GM21529 (cell line): Measurements from ENCODE around the gene EEF2K.

Experiments
- ATAC-seq: cut with Tn5 transposase; IDR thresholded peaks from one replicate; pipeline ENCODE4 v1.9.1; 2021; ENCODE audit not compliant: unreplicated experiment

The EEF2K gene

GRCh38 chr16:22314661-22315626, 108.9 kb downstream of the EEF2K start:
- no peak for ATAC-seq

- no peak for ATAC-seq
Measured at GRCh38 chr16:22315979-22316378, 109.9 kb downstream of the EEF2K start.

GRCh38 chr16:22316411-22316811, 110.3 kb downstream of the EEF2K start:
- ATAC-seq = no peak

GRCh38 chr16:22317001-22317530, 111.0 kb downstream of the EEF2K start:
- no peak for ATAC-seq

GRCh38 chr16:22317625-22318024, 111.5 kb downstream of the EEF2K start:
- ATAC-seq = no peak

GRCh38 chr16:22318690-22319358, 112.7 kb downstream of the EEF2K start:
- ATAC-seq = no peak

- ATAC-seq = no peak
Measured at GRCh38 chr16:22320572-22321339, 114.7 kb downstream of the EEF2K start.

GRCh38 chr16:22321340-22322001, 115.4 kb downstream of the EEF2K start:
- no peak for ATAC-seq

- no peak for ATAC-seq
Measured at GRCh38 chr16:22322021-22322471, 116.0 kb downstream of the EEF2K start.

GRCh38 chr16:22322741-22323140, 116.7 kb downstream of the EEF2K start:
- ATAC-seq = no peak

GRCh38 chr16:22323173-22323958, 117.3 kb downstream of the EEF2K start:
- ATAC-seq = no peak

GRCh38 chr16:22323959-22324786, 118.1 kb downstream of the EEF2K start:
- no peak for ATAC-seq

- no peak for ATAC-seq
Measured at GRCh38 chr16:22324787-22325597, 118.9 kb downstream of the EEF2K start.

- ATAC-seq = no peak
Measured at GRCh38 chr16:22325598-22326368, 119.7 kb downstream of the EEF2K start.

GRCh38 chr16:22326369-22326652, 120.2 kb downstream of the EEF2K start:
- ATAC-seq = no peak

- ATAC-seq = no peak
Measured at GRCh38 chr16:22326771-22327445, 120.8 kb downstream of the EEF2K start.

- ATAC-seq = no peak
Measured at GRCh38 chr16:22327446-22327775, 121.3 kb downstream of the EEF2K start.
